Epithelial cell of proximal tubule (primary cell): ENCODE data around the gene ZSCAN21. TPM values are rescaled to one million over a fixed set of nuclear protein-coding genes. Genes with fewer than 3 reads are reported as not detected.
A peak's percentile ranks its signal among the peaks of the same experiment; 100 is the strongest.

Experiments
- DNase-seq: peaks from one replicate; pipeline ENCODE4 v3.0.0-alpha.2; 2011; ENCODE audit warnings: low read depth
- H3K4me3 ChIP-seq: 2 replicates; pipeline ENCODE4 v1.5.1; 2011; ENCODE audit warnings: low read depth, mild to moderate bottlenecking, low read length
- CTCF ChIP-seq: conservative IDR thresholded peaks from 2 replicates; pipeline ENCODE4 v1.5.1; 2012; ENCODE audit warnings: low read depth, mild to moderate bottlenecking, low read length
- total RNA-seq: library from RNA; depleted of rRNA; stranded (reverse); fragments of >200 nt; gene quantifications from 2 replicates; pipeline ENCODE4 v1.2.3, GENCODE V29; 2015

Gene ZSCAN21
- total RNA-seq, 1 donor from 2014 or later, result 2.4 TPM

- no peak overlapping the region for H3K4me3 ChIP-seq
- DNase-seq, result no peak
- TF ChIP-seq CTCF, result no peak
Observed at GRCh38 chr7:100107125-100107737, 57.7 kb downstream of the ZSCAN21 start.

- H3K4me3 ChIP-seq, result no peak overlapping the region
- DNase-seq, result no peak
- no peak for TF ChIP-seq CTCF
Observed at GRCh38 chr7:100107890-100108289, 58.3 kb downstream of the ZSCAN21 start.

GRCh38 chr7:100109521-100110163, 60.1 kb downstream of the ZSCAN21 start:
- DNase-seq, result no peak
- peak; percentile 28 for TF ChIP-seq CTCF
- H3K4me3 ChIP-seq, result no peak overlapping the region

GRCh38 chr7:100111156-100111555, 61.6 kb downstream of the ZSCAN21 start:
- no peak for TF ChIP-seq CTCF
- no peak overlapping the region for H3K4me3 ChIP-seq
- no peak for DNase-seq

- no peak for TF ChIP-seq CTCF
- DNase-seq, result no peak
- no peak overlapping the region for H3K4me3 ChIP-seq
Observed at GRCh38 chr7:100111914-100112313, 62.3 kb downstream of the ZSCAN21 start.

Other genes with a start within 250 kb of the ZSCAN21 start
- not detected in 2 replicates for gene CYP3A43, start 221.8 kb upstream of the ZSCAN21 start, total RNA-seq
- gene OR2AE1, start 172.7 kb upstream of the ZSCAN21 start, total RNA-seq, result not detected in 2 replicates
- 8.4 and 18.7 TPM in 2 replicates for gene TRIM4, start 130.2 kb upstream of the ZSCAN21 start, total RNA-seq
- not detected in 2 replicates for gene GJC3, start 120.2 kb upstream of the ZSCAN21 start, total RNA-seq
- gene AZGP1, start 73.7 kb upstream of the ZSCAN21 start, total RNA-seq, result not detected in 2 replicates
- 7.6 and 10.6 TPM in 2 replicates for gene ZKSCAN1, start 34.2 kb upstream of the ZSCAN21 start, total RNA-seq
- 16.6 and 20.3 TPM in 2 replicates for gene ZNF3, start 31.9 kb downstream of the ZSCAN21 start, total RNA-seq
- 39.9 and 73.2 TPM in 2 replicates for gene COPS6, start 39.2 kb downstream of the ZSCAN21 start, total RNA-seq
- 188 and 355 TPM in 2 replicates for gene MCM7, start 51.6 kb downstream of the ZSCAN21 start, total RNA-seq
- gene AP4M1, start 51.9 kb downstream of the ZSCAN21 start, total RNA-seq, result 11.5 and 25.2 TPM in 2 replicates
- 62.8 and 73.6 TPM in 2 replicates for gene TAF6, start 69.6 kb downstream of the ZSCAN21 start, total RNA-seq
- 8.8 and 10.1 TPM in 2 replicates for gene CNPY4, start 69.9 kb downstream of the ZSCAN21 start, total RNA-seq
- gene MBLAC1, start 77.2 kb downstream of the ZSCAN21 start, total RNA-seq, result 2.6 and 3.7 TPM in 2 replicates
- 201 and 232 TPM in 2 replicates for gene LAMTOR4, start 99.1 kb downstream of the ZSCAN21 start, total RNA-seq
- 9.4 and 14.9 TPM in 2 replicates for gene TRAPPC14, start 108.9 kb downstream of the ZSCAN21 start, total RNA-seq
- gene GAL3ST4, start 118.8 kb downstream of the ZSCAN21 start, total RNA-seq, result 0.58 and 6.7 TPM in 2 replicates
- gene GPC2, start 127.6 kb downstream of the ZSCAN21 start, total RNA-seq, result 4.1 and 11.0 TPM in 2 replicates
- gene STAG3, start 128.1 kb downstream of the ZSCAN21 start, total RNA-seq, result 0.22 and 0.69 TPM in 2 replicates
- not detected in 2 replicates for gene PVRIG, start 170.2 kb downstream of the ZSCAN21 start, total RNA-seq